Smooth muscle cell (in vitro differentiated cells): Measurements from ENCODE around the gene KRI1. TPM values are rescaled to one million over a fixed set of nuclear protein-coding genes. Genes with fewer than 3 reads are reported as not detected.

Source experiments
- DNase-seq: peaks from one replicate; lab custom pipeline; 2025; ENCODE audit not compliant: unreplicated experiment; lab: John Stamatoyannopoulos, UW
- H2AFZ ChIP-seq: fragments of 200-600 bp; sonication (generic); 2 replicates; pipeline ENCODE4 v1.6.0; 2016; ENCODE audit warnings: antibody characterized with exemption, low read depth, mild to moderate bottlenecking
- H3F3A ChIP-seq: fragments of 200-600 bp; sonication (generic); 2 replicates; pipeline ENCODE4 v1.6.0; 2017; ENCODE audit warnings: antibody characterized with exemption, low read depth
- H3K27ac ChIP-seq: fragments of 200-600 bp; sonication (generic); 2 replicates; pipeline ENCODE4 v1.5.1; 2016; ENCODE audit warnings: low read depth, mild to moderate bottlenecking
- H3K27me3 ChIP-seq: fragments of 200-600 bp; sonication (generic); 2 replicates; pipeline ENCODE4 v1.6.1; 2016; ENCODE audit warnings: low read depth, mild to moderate bottlenecking
- H3K36me3 ChIP-seq: fragments of 200-600 bp; sonication (generic); 2 replicates; pipeline ENCODE4 v1.5.1; 2016; ENCODE audit warnings: low read depth
- H3K4me1 ChIP-seq: fragments of 200-600 bp; sonication (generic); 2 replicates; pipeline ENCODE4 v1.5.1; 2016; ENCODE audit warnings: low read depth
- H3K4me2 ChIP-seq: fragments of 200-600 bp; sonication (generic); 2 replicates; pipeline ENCODE4 v1.6.0; 2016; ENCODE audit warnings: mild to moderate bottlenecking
- H3K4me3 ChIP-seq: fragments of 200-600 bp; sonication (generic); 2 replicates; pipeline ENCODE4 v1.5.1; 2016; ENCODE audit warnings: mild to moderate bottlenecking
- H3K79me2 ChIP-seq: fragments of 200-600 bp; sonication (generic); 2 replicates; pipeline ENCODE4 v1.6.0; 2016; ENCODE audit warnings: low read depth, mild to moderate bottlenecking
- H3K9ac ChIP-seq: fragments of 200-600 bp; sonication (generic); 2 replicates; pipeline ENCODE4 v1.6.0; 2016; ENCODE audit warnings: low read depth
- H3K9me3 ChIP-seq: fragments of 200-600 bp; sonication (generic); replicated peaks from 2 replicates; pipeline ENCODE4 v1.5.1; 2016; ENCODE audit warnings: low read depth
- H4K20me1 ChIP-seq: fragments of 200-600 bp; sonication (generic); 2 replicates; pipeline ENCODE4 v1.6.0; 2016; ENCODE audit warnings: low read depth
- CTCF ChIP-seq: fragments of 200-600 bp; sonication (generic); IDR thresholded peaks from 2 replicates; pipeline ENCODE4 v1.5.1; 2017; ENCODE audit warnings: borderline replicate concordance, mild to moderate bottlenecking, antibody characterized with exemption; ENCODE audit not compliant: insufficient read depth, poor library complexity, severe bottlenecking
- WGBS: methylation state at CpG from one replicate; pipeline ENCODE4 v1.1.7; 2016; ENCODE audit warnings: low lambda C conversion rate; 5-methylcytosine and 5-hydroxymethylcytosine counted together
- polyA plus RNA-seq: library from polyadenylated mRNA; unstranded; fragments of >200 nt; fragmentation: Nextera tagmentation; extraction: Ambion mirVana; gene quantifications from 2 replicates; pipeline ENCODE4 v1.2.1, GENCODE V29; 2016
- total RNA-seq: library from RNA; depleted of rRNA; stranded (reverse); fragments of >200 nt; gene quantifications from 2 replicates; pipeline ENCODE4 v1.2.3, GENCODE V29; 2014

The KRI1 gene
- total and polyA plus RNA-seq, 2 experiments from 2014 or later, result 7.1 to 10.1 TPM

- Histone ChIP-seq H3K27me3 (no peaks in the 10 kb centered on the region), H3K36me3 (no peaks in the 10 kb centered on the region), H3F3A (no peaks in the 10 kb centered on the region), H3K27ac (no peak overlapping the region), H3K4me2 (no peak overlapping the region), H3K79me2 (no peaks in the 10 kb centered on the region), H3K9ac (no peak overlapping the region), H4K20me1 (no peaks in the 10 kb centered on the region), H3K4me1 (no peaks in the 10 kb centered on the region), H2AFZ (no peak overlapping the region), H3K4me3 (no peak overlapping the region), H3K9me3 (no peaks in the 10 kb centered on the region)
- TF ChIP-seq CTCF, result no peak
- DNase-seq, result no peak
- WGBS, result 79% methylated on average over 7 of the region's 9 CpGs
Measured at GRCh38 chr19:10593820-10594637, 28.2 kb upstream of the KRI1 start.

- Histone ChIP-seq H2AFZ (no peak overlapping the region), H3F3A (no peaks in the 10 kb centered on the region), H3K4me3 (no peak overlapping the region), H4K20me1 (no peaks in the 10 kb centered on the region), H3K27ac (no peak overlapping the region), H3K27me3 (peaks cover 3% of the 10 kb centered on the region), H3K9ac (no peak overlapping the region), H3K4me2 (no peak overlapping the region), H3K4me1 (no peaks in the 10 kb centered on the region), H3K79me2 (no peaks in the 10 kb centered on the region), H3K9me3 (no peaks in the 10 kb centered on the region), H3K36me3 (no peaks in the 10 kb centered on the region)
- DNase-seq, result no peak
- no peak for TF ChIP-seq CTCF
- 93% methylated on average over 7 of the region's 7 CpGs for WGBS
Measured at GRCh38 chr19:10593148-10593547, 27.3 kb upstream of the KRI1 start.

GRCh38 chr19:10587839-10588150, 22.0 kb upstream of the KRI1 start:
- no peak for TF ChIP-seq CTCF
- H3K4me1 ChIP-seq, result no peaks in the 10 kb centered on the region
- no peaks in the 10 kb centered on the region for H3K9me3 ChIP-seq
- H3K27me3 ChIP-seq, result peaks cover 22% of the 10 kb centered on the region
- H4K20me1 ChIP-seq, result no peaks in the 10 kb centered on the region
- H3K4me3 ChIP-seq, result no peak overlapping the region
- no peak for DNase-seq
- H3K36me3 ChIP-seq, result no peaks in the 10 kb centered on the region
- no peak overlapping the region for H3K4me2 ChIP-seq
- H3K9ac ChIP-seq, result no peak overlapping the region
- H2AFZ ChIP-seq, result no peak overlapping the region
- H3F3A ChIP-seq, result no peaks in the 10 kb centered on the region
- no peaks in the 10 kb centered on the region for H3K79me2 ChIP-seq
- H3K27ac ChIP-seq, result no peak overlapping the region
- WGBS, result 97% methylated on average over 2 of the region's 2 CpGs
